ENCODE data around the gene AP1M1. TPM values are rescaled to one million over a fixed set of nuclear protein-coding genes. Genes with fewer than 3 reads are reported as not detected.

The AP1M1 gene
- total and polyA plus RNA-seq, 2 of the 4 experiments (the other 2 are of a cell fraction), result 85.1 to 99.1 TPM

GRCh38 chr19:16247353-16248182, 49.9 kb downstream of the AP1M1 start:
- no peak overlapping the region for H3K27ac ChIP-seq (ENCODE audit: insufficient read depth, low read length)
- H3K79me1 ChIP-seq (ENCODE audit: low read depth in 1 of 2, low read length in 2 of 2), result no peaks in the 10 kb centered on the region
- CTCF ChIA-PET, result interaction anchor here (0.6 to 5.1 kb wide), 8 partner anchors 14 to 142 kb away, joined by 3 to 33 read pairs (median 4); no protein-coding TSS in a partner anchor
- BruUV-seq (replicated peaks), result no TSS peak
- H3K9me1 ChIP-seq (ENCODE audit: insufficient read depth, low read length), result no peaks in the 10 kb centered on the region
- H2BK20ac ChIP-seq (ENCODE audit: low read depth, low read length), result peak overlapping the region; percentile 82
- ATAC-seq (ENCODE audit: low read depth) (peak; percentile 98), DNase-seq (peak; percentile 70)
- no peak overlapping the region for H3K23ac ChIP-seq (ENCODE audit: low read depth, low read length)
- 43% methylated on average over 4 of the region's 18 CpGs; no CpG with 5 or more reads in 1 of the 2 experiments for WGBS, 2 experiments (ENCODE audit: extremely low coverage in 2 of 2, insufficient read length in 1 of 2)
- H2BK5ac ChIP-seq (ENCODE audit: low read depth, low read length, poor library complexity, severe bottlenecking), result no peak overlapping the region
- peak overlapping the region; percentile 82 for H3K4ac ChIP-seq (ENCODE audit: low read depth, low read length)
- intact Hi-C loops (cut with micrococcal nuclease), result loop anchor here (1.0 to 2.0 kb wide), 2 partner anchors 81 to 136 kb away; no protein-coding TSS in a partner anchor
- POLR2A ChIA-PET (ENCODE audit: unreplicated experiment), result no interaction called here
- H4K8ac ChIP-seq (ENCODE audit: low read depth in 2 of 2, low read length in 2 of 2), result peak overlapping the region in 1 of 2 experiments; percentile 88; a peak in 2 of 4 replicates
- H2AFZ ChIP-seq (replicated peaks; ENCODE audit: low read length, poor library complexity), result peak overlapping the region; percentile 81
- H3K4me2 ChIP-seq (ENCODE audit: low read depth, low read length), result no peak overlapping the region
- H3K56ac ChIP-seq (ENCODE audit: extremely low read depth, insufficient read depth, low read length), result no peak overlapping the region
- H3K36me3 ChIP-seq (ENCODE audit: control insufficient read depth, insufficient read depth, low read length), result no peaks in the 10 kb centered on the region
- H3K27me3 ChIP-seq (ENCODE audit: control insufficient read depth, insufficient read depth, low read length), result no peaks in the 10 kb centered on the region
- no peaks in the 10 kb centered on the region for H3K9me3 ChIP-seq (ENCODE audit: control insufficient read depth, insufficient read depth, low read length)
- H4K20me1 ChIP-seq (ENCODE audit: insufficient read depth, low read length), result 0 out of 2 replicates have a peak, but pooled peaks cover 4% of the 10 kb centered on the region
- peak overlapping the region; percentile 94 for H4K5ac ChIP-seq (ENCODE audit: low read depth, low read length)
- 0 out of 2 replicates have a peak overlapping the region, but pooled peaks have one; percentile 36 for H3K18ac ChIP-seq (ENCODE audit: low read depth, low read length)
- H3K9ac ChIP-seq (ENCODE audit: low read depth, low read length), result no peak overlapping the region
- in situ Hi-C loops (cut with MboI; ENCODE audit: low sequenced_read_pairs), result loop anchor here (5.0 kb wide), 2 partner anchors 75 to 135 kb away; partner anchors contain the start of gene KLF2
- H2BK120ac ChIP-seq (ENCODE audit: low read depth, low read length), result peak overlapping the region; percentile 84
- peak; percentile 97 for TF ChIP-seq RAD21 (IDR thresholded peaks at IDR 0.05; ENCODE audit: low read length)
- TF ChIP-seq MAZ (IDR thresholded peaks at IDR 0.05; ENCODE audit: borderline replicate concordance, low read depth, low read length), result peak; percentile 28; the same call in 1 of the 2 replicates
- peak; percentile 44; the same call in 1 of the 2 replicates for TF ChIP-seq POLR2A (IDR thresholded peaks at IDR 0.05; ENCODE audit: low read depth, low read length)
- TF ChIP-seq RFX5 (IDR thresholded peaks at IDR 0.05; ENCODE audit: low read depth, low read length), result no peak
- no peak for TF ChIP-seq CHD1 (IDR thresholded peaks at IDR 0.05; ENCODE audit: low read depth, low read length)
- TF ChIP-seq SMC3 (IDR thresholded peaks at IDR 0.05; ENCODE audit: low read depth, low read length), result peak; percentile 100
- no peak for TF ChIP-seq NFE2L2 (IDR thresholded peaks at IDR 0.05; ENCODE audit: low read depth, low read length)
- peak; percentile 96 for TF ChIP-seq CTCF (conservative IDR thresholded peaks at IDR 0.05; ENCODE audit: low read depth, low read length)
- TF ChIP-seq USF2 (IDR thresholded peaks at IDR 0.05; ENCODE audit: low read depth, low read length), result no peak
- peak overlapping the region; percentile 65; the same call in 1 of the 2 replicates for H2AK5ac ChIP-seq (ENCODE audit: low read depth, low read length)
- H2BK15ac ChIP-seq (ENCODE audit: low read depth, low read length), result no peak overlapping the region; the same call in 2 of the 3 replicates
- dilution Hi-C loops (cut with HindIII; ENCODE audit: low sequenced_read_pairs, unreplicated experiment), result no loop called here
- no peaks in the 10 kb centered on the region; the same call in 1 of the 2 replicates for H3K4me1 ChIP-seq (ENCODE audit: control insufficient read depth, insufficient read depth, low read length)
- H4K91ac ChIP-seq (ENCODE audit: insufficient read depth, low read depth, low read length), result peak overlapping the region; percentile 62; the same call in 1 of the 2 replicates
- H3K14ac ChIP-seq (replicated peaks; ENCODE audit: low read depth, low read length), result peak overlapping the region; percentile 10; the same call in 1 of the 2 replicates
- peak overlapping the region; percentile 77 for H2AK9ac ChIP-seq (replicated peaks; ENCODE audit: low read depth, low read length, poor library complexity)
- no peak overlapping the region for H3K4me3 ChIP-seq (ENCODE audit: insufficient read depth, low read depth, low read length)

All from IMR-90 (cell line).